Sigmoid colon (tissue), 4 donors: ENCODE measurements around the gene CHST8.

Source experiments
- EP300 ChIP-seq, 4 donors: sonication (generic); formaldehyde crosslinking; IDR thresholded peaks; one replicate each; pipeline ENCODE4 v1.6.1; 2017; ENCODE audit warnings: antibody characterized with exemption in 4 of 4
- POLR2A ChIP-seq, 2 donors: fragments of 450-650 bp; IDR thresholded peaks; one replicate each; pipeline ENCODE4 v1.6.1; 2016; ENCODE audit warnings: antibody characterized with exemption in 2 of 2, mild to moderate bottlenecking in 2 of 2, moderate library complexity in 2 of 2
- POLR2AphosphoS5 ChIP-seq, 4 donors: sonication (generic); formaldehyde crosslinking; IDR thresholded peaks; one replicate each; pipeline ENCODE4 v1.6.1; 2017; ENCODE audit warnings: antibody characterized with exemption in 4 of 4
- TF ChIP-seq, protein P1 (sequence below), 4 experiments: fragments of 450-650 bp in 3 of 4; fragments of 200-600 bp in 1 of 4; IDR thresholded peaks; one replicate each; pipeline ENCODE4 v1.5.1; 2016 to 2019; ENCODE audit warnings: antibody characterized with exemption in 4 of 4, mild to moderate bottlenecking in 3 of 4, moderate library complexity in 2 of 4

DNA sequence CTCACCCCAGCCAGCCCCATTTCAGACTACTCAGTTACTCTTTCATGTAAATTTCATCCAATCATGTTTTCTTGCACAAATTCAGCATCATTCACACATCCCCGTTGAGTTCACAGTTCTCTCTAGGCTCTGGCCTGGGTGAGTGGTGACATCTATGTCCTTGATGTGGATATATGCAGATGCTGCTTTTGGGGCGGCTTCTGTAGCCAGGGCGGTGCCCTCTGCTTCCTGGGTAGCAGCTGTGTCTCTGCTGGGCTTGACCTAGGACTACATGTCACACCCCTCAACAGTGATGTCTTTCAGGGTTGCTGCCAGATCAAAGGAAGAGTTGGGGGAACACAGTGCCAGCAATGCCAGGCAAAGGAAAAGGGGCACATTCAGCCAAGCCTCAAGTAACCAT lies 106.4 kb downstream of the CHST8 start:
- TF ChIP-seq, protein P1, sequence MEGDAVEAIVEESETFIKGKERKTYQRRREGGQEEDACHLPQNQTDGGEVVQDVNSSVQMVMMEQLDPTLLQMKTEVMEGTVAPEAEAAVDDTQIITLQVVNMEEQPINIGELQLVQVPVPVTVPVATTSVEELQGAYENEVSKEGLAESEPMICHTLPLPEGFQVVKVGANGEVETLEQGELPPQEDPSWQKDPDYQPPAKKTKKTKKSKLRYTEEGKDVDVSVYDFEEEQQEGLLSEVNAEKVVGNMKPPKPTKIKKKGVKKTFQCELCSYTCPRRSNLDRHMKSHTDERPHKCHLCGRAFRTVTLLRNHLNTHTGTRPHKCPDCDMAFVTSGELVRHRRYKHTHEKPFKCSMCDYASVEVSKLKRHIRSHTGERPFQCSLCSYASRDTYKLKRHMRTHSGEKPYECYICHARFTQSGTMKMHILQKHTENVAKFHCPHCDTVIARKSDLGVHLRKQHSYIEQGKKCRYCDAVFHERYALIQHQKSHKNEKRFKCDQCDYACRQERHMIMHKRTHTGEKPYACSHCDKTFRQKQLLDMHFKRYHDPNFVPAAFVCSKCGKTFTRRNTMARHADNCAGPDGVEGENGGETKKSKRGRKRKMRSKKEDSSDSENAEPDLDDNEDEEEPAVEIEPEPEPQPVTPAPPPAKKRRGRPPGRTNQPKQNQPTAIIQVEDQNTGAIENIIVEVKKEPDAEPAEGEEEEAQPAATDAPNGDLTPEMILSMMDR (IDR thresholded peaks at IDR 0.05), result no peak
- TF ChIP-seq POLR2AphosphoS5 (IDR thresholded peaks at IDR 0.05) (no peak), POLR2A (IDR thresholded peaks at IDR 0.05) (no peak), EP300 (IDR thresholded peaks at IDR 0.05) (no peak)
